H54 (cell line): ENCODE data around the gene HTATIP2.

ENCODE experiments used
- DNase-seq: peaks from one replicate; pipeline ENCODE4 v3.0.0; 2011; ENCODE audit warnings: low spot score, mixed read lengths; ENCODE audit not compliant: insufficient read length
- FAIRE-seq: peaks from 3 replicates; lab custom pipeline; 2011; peaks lifted over from hg19 to GRCh38; lab: Jason Lieb, UNC
- POLR2A ChIP-seq: IDR thresholded peaks from 2 replicates; pipeline ENCODE4 v1.6.1; 2011; ENCODE audit warnings: low read depth, mild to moderate bottlenecking, low read length

HTATIP2 gene

GRCh38 chr11:20387261-20388095 is 24.0 kb downstream of the HTATIP2 start, which contains the start of gene PRMT3:
Gene PRMT3, plus strand, starts transcription at chr11:20387716. Its CDS starts 31 bp downstream, at chr11:20387747.
- DNase-seq (peak; percentile 79), FAIRE-seq (peak; percentile 30)
- peak; percentile 77 for TF ChIP-seq POLR2A

GRCh38 chr11:20388096-20389055 is 24.9 kb downstream of the HTATIP2 start:
- TF ChIP-seq POLR2A, result no peak
- DNase-seq (no peak), FAIRE-seq (no peak)

GRCh38 chr11:20397281-20397680 is 33.8 kb downstream of the HTATIP2 start:
- FAIRE-seq (peak; percentile 85), DNase-seq (peak; percentile 13)
- TF ChIP-seq POLR2A, result no peak

GRCh38 chr11:20399498-20399897 is 36.0 kb downstream of the HTATIP2 start:
- FAIRE-seq (no peak), DNase-seq (no peak)
- no peak for TF ChIP-seq POLR2A

- TF ChIP-seq POLR2A, result no peak
- no peak for FAIRE-seq
- no peak for DNase-seq
Measured at GRCh38 chr11:20403059-20403458, 39.5 kb downstream of the HTATIP2 start.

GRCh38 chr11:20406484-20406883 is 43.0 kb downstream of the HTATIP2 start:
- FAIRE-seq, result no peak
- no peak for DNase-seq
- no peak for TF ChIP-seq POLR2A

- DNase-seq, result no peak
- no peak for TF ChIP-seq POLR2A
- FAIRE-seq, result no peak
Measured at GRCh38 chr11:20407344-20407743, 43.8 kb downstream of the HTATIP2 start.

GRCh38 chr11:20415432-20415831 is 51.9 kb downstream of the HTATIP2 start:
- no peak for TF ChIP-seq POLR2A
- no peak for FAIRE-seq
- DNase-seq, result no peak

- FAIRE-seq (peak; percentile 27), DNase-seq (no peak)
- no peak for TF ChIP-seq POLR2A
Measured at GRCh38 chr11:20417771-20418170, 54.3 kb downstream of the HTATIP2 start.

GRCh38 chr11:20421946-20422345 is 58.4 kb downstream of the HTATIP2 start:
- FAIRE-seq, result no peak
- TF ChIP-seq POLR2A, result no peak
- DNase-seq, result no peak

- no peak for TF ChIP-seq POLR2A
- DNase-seq (no peak), FAIRE-seq (no peak)
Measured at GRCh38 chr11:20429216-20429615, 65.7 kb downstream of the HTATIP2 start.
